ENCODE results near the gene GULP1.

DNA sequence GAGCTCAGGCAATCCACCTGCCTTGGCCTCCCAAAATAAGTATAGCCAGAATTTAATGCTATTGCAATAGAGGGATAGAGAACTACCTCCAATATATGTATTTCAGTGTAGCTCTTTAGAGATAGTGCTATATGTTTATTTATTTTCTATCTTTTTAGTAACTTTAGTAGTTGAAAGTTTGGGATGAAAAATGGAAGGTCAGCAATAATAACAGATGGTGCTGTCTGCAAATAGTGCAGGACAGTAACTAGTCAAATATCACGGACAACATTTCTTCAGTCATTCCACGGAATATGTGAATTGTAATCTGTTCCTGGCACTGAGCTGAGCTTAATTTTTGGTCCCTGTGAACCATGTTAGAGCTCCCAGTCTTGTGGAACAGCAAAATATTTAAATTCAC, 43.2 kb upstream of the GULP1 start:
- no peak for TF ChIP-seq YY1 (tag by site-specific recombination; IDR thresholded peaks at IDR 0.05)
- no peak for TF ChIP-seq ZNF830 (tag by site-specific recombination; IDR thresholded peaks at IDR 0.05; ENCODE audit: low read depth)
- TF ChIP-seq, protein P1, sequence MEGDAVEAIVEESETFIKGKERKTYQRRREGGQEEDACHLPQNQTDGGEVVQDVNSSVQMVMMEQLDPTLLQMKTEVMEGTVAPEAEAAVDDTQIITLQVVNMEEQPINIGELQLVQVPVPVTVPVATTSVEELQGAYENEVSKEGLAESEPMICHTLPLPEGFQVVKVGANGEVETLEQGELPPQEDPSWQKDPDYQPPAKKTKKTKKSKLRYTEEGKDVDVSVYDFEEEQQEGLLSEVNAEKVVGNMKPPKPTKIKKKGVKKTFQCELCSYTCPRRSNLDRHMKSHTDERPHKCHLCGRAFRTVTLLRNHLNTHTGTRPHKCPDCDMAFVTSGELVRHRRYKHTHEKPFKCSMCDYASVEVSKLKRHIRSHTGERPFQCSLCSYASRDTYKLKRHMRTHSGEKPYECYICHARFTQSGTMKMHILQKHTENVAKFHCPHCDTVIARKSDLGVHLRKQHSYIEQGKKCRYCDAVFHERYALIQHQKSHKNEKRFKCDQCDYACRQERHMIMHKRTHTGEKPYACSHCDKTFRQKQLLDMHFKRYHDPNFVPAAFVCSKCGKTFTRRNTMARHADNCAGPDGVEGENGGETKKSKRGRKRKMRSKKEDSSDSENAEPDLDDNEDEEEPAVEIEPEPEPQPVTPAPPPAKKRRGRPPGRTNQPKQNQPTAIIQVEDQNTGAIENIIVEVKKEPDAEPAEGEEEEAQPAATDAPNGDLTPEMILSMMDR (tag by site-specific recombination; IDR thresholded peaks at IDR 0.05), result no peak
- TF ChIP-seq, protein P2, sequence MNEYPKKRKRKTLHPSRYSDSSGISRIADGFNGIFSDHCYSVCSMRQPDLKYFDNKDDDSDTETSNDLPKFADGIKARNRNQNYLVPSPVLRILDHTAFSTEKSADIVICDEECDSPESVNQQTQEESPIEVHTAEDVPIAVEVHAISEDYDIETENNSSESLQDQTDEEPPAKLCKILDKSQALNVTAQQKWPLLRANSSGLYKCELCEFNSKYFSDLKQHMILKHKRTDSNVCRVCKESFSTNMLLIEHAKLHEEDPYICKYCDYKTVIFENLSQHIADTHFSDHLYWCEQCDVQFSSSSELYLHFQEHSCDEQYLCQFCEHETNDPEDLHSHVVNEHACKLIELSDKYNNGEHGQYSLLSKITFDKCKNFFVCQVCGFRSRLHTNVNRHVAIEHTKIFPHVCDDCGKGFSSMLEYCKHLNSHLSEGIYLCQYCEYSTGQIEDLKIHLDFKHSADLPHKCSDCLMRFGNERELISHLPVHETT (tag by site-specific recombination; IDR thresholded peaks at IDR 0.05), result no peak
- no peak for TF ChIP-seq GLIS1 (tag by site-specific recombination; IDR thresholded peaks at IDR 0.05)
- no peak for TF ChIP-seq ZNF792 (tag by site-specific recombination; IDR thresholded peaks at IDR 0.05)
- TF ChIP-seq ZIC2 (tag by site-specific recombination; IDR thresholded peaks at IDR 0.05), result no peak
- no peak for TF ChIP-seq ZNF335 (tag by site-specific recombination; conservative IDR thresholded peaks at IDR 0.05)
- TF ChIP-seq ZNF391 (tag by site-specific recombination; IDR thresholded peaks at IDR 0.05; ENCODE audit: borderline replicate concordance, low read depth), result no peak

Measured in HEK293 (cell line).